Pancreas (tissue), 10 donors: ENCODE results near the gene ZNF416. TPM values are rescaled to one million over a fixed set of nuclear protein-coding genes. Genes with fewer than 3 reads are reported as not detected.
A peak's percentile ranks its signal among the peaks of the same experiment; 100 is the strongest.

ENCODE experiments used
- ATAC-seq, 4 donors: fragments of 200-7000 bp; cut with Tn5 transposase; one replicate each; pipeline versions ENCODE4 v1.8.0 to v1.9.1; 2020; ENCODE audit warnings: mild to moderate bottlenecking in 4 of 4, moderate library complexity in 4 of 4
- DNase-seq, 6 donors: peaks; one replicate each; pipeline ENCODE4 v3.0.0-alpha.2; 2020
- FAIRE-seq: peaks from 2 replicates; lab custom pipeline; 2012; peaks lifted over from hg19 to GRCh38; lab: Jason Lieb, UNC
- H3K27ac ChIP-seq, 4 donors: fragments of 200-600 bp; sonication (generic); 1 replicate in 3 of 4; 2 replicates in 1 of 4; pipeline versions ENCODE4 v1.5.0 to v1.8.0; 2020
- H3K27me3 ChIP-seq, 4 donors: fragments of 200-600 bp; one replicate each; pipeline ENCODE4 v1.8.0; 2021
- H3K36me3 ChIP-seq, 3 donors: fragments of 200-600 bp; sonication (generic) in 1 of 3; one replicate each; pipeline versions ENCODE4 v1.5.0 to v1.8.0; 2020 to 2021
- H3K4me1 ChIP-seq, 3 donors: fragments of 200-600 bp; one replicate each; pipeline ENCODE4 v1.8.0; 2021
- H3K4me3 ChIP-seq, 4 donors: fragments of 200-600 bp; sonication (generic) in 2 of 4; one replicate each; pipeline versions ENCODE4 v1.5.0 to v1.8.0; 2020 to 2021
- H3K9me3 ChIP-seq, 4 donors: fragments of 200-600 bp; one replicate each; pipeline ENCODE4 v1.8.0; 2021
- WGBS, 2 donors: extraction: QIAGEN DNeasy Blood & Tissue Kit; methylation state at CpG; one replicate each; pipeline ENCODE4 v1.1.7; 2013; 5-methylcytosine and 5-hydroxymethylcytosine counted together
- intact Hi-C, 3 donors: fragments of 100-400 bp; cut with DNase I; formaldehyde crosslinking; loops; one replicate each; pipeline versions ENCODE4 v1.11.1 to v1.14.2; 2022
- polyA plus RNA-seq, 2 donors: library from polyadenylated mRNA; stranded (reverse); fragments of 200-250 nt; gene quantifications; one replicate each; pipeline ENCODE4 v1.2.3, GENCODE V29; 2013
- total RNA-seq, 6 donors: library from RNA; stranded (reverse); fragmentation: NEBNext Ultra II Directional in 4 of 6; extraction: Animal tissue kit (Norgen Biotek cat#: 25700) in 4 of 6; gene quantifications; one replicate each; pipeline versions ENCODE4 v1.2.1 to v1.2.4, GENCODE V29; 2021 to 2023
- TF ChIP-seq, protein P1 (sequence below), 4 donors: fragments of 200-600 bp; sonication (generic) in 3 of 4; IDR thresholded peaks; one replicate each; pipeline versions ENCODE4 v1.5.0 to v1.8.0; 2021; ENCODE audit warnings: antibody characterized with exemption in 4 of 4
- donor health status: healthy with polysubstance abuse.
- donor health status: DM: no; HTN: no; CAD: no; lungs with moderate emphysema.
- donor health status: DM: no; HTN: no; CAD: no.
- donor health status: control.
- donor health status: control.
- donor health status: Bipolar disorder and iron deficiency.
- donor health status: DM: yes; HTN: yes; CAD: no.
- donor health status: DM: no; HTN: no; CAD: no.
- donor health status: DM: no; HTN: no; CAD: no.
- donor health status: DM: yes; HTN: yes; CAD: no.

Gene ZNF416
- total and polyA plus RNA-seq, 8 donors: 0.91 to 2.7 (median 1.8) TPM

DNA sequence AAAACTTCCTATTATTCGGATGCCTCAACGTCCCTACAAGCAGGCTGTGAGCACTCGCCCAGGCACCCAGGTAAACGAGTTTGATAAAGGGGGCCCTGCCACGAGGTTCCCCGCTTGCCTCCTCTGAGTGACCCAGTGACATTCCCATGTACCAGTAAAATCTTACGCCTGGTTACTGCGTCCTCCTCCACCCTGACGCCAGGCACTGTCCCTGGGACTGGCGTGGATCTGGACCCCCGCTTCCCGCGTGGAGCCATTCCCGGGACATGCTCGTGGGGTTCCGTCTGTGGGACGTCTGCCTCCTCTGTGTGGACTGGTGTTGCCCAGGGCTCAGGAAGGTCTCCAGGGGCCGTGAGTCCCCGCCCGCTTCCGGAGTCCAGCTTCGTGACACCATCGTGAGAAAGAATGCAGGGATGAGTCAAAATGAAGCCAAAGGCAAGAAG lies 18.6 kb downstream of the ZNF416 start:
- FAIRE-seq: no peak
- peak in 4 of 6 donors; percentile 22 to 41 (median 26) for DNase-seq
- intact Hi-C loops: no loop called here
- Histone ChIP-seq H3K36me3 (peaks cover 3 to 10% (median 6%) of the 10 kb centered on the region in 3 donors), H3K4me3 (peak overlapping the region; percentile 76 to 98 (median 94)), H3K27ac (peak overlapping the region in 2 of 4 donors; percentile 25 to 29), H3K27me3 (no peaks in the 10 kb centered on the region), H3K9me3 (peaks cover 0 to 3% (median 0%) of the 10 kb centered on the region in 4 donors), H3K4me1 (peaks cover 0 to 5% (median 0%) of the 10 kb centered on the region in 3 donors)
- ATAC-seq: peak in 3 of 4 donors; percentile 6 to 14 (median 8)
- WGBS, 2 donors: 13 to 15% methylated on average over 23 of the region's 23 CpGs
- TF ChIP-seq, protein P1, sequence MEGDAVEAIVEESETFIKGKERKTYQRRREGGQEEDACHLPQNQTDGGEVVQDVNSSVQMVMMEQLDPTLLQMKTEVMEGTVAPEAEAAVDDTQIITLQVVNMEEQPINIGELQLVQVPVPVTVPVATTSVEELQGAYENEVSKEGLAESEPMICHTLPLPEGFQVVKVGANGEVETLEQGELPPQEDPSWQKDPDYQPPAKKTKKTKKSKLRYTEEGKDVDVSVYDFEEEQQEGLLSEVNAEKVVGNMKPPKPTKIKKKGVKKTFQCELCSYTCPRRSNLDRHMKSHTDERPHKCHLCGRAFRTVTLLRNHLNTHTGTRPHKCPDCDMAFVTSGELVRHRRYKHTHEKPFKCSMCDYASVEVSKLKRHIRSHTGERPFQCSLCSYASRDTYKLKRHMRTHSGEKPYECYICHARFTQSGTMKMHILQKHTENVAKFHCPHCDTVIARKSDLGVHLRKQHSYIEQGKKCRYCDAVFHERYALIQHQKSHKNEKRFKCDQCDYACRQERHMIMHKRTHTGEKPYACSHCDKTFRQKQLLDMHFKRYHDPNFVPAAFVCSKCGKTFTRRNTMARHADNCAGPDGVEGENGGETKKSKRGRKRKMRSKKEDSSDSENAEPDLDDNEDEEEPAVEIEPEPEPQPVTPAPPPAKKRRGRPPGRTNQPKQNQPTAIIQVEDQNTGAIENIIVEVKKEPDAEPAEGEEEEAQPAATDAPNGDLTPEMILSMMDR (IDR thresholded peaks at IDR 0.05): no peak

DNA sequence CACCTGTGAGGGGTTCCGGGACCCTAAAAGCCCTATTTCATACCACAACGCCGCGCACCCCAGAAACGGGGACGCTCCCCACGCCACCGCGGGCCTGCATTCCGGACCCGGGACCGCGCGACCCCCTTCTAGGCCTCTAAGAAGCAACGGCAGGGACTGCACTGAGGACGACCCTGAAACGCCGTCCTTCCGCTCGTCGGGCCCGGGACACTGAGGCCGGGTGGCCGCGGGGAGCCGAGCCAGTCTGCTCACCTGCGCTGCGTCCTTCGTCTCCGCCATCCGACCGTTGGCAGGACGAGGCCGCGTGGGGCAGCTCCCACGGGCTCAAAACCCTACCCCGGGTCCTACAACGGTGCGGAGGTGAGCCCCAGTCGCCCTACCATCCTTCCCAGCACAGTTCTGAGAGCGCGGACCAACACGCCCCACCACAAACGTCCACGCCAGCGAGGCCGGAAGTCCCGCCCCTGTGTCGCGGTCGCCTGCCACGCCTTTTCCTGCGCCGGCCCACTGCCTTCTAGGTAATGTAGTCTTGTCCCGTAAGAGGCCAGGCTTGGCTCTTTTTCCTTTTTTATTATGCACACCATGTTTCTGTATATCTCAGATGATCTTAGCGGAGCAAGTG lies 19.2 kb downstream of the ZNF416 start, which contains the start of gene ZNF550:
ZNF550 (minus strand) TSS at position 460 of the 622 bp plus-strand sequence; CDS start at position 279, 181 bp downstream.
- 0% methylated on average over 56 of the region's 56 CpGs for WGBS, 2 donors
- peaks cover 0 to 3% (median 0%) of the 10 kb centered on the region in 4 donors for H3K9me3 ChIP-seq
- DNase-seq (peak; percentile 83 to 96 (median 90)), ATAC-seq (peak; percentile 100), FAIRE-seq (peak; percentile 32)
- no peaks in the 10 kb centered on the region for H3K27me3 ChIP-seq
- H3K4me3 ChIP-seq: peak within 1 kb of the TSS; percentile 76 to 98 (median 94)
- H3K36me3 ChIP-seq: peaks cover 6 to 16% (median 8%) of the 10 kb centered on the region in 3 donors
- intact Hi-C loops: no loop called here
- TF ChIP-seq, protein P1 (IDR thresholded peaks at IDR 0.05): no peak
- H3K4me1 ChIP-seq: peaks cover 0 to 5% (median 0%) of the 10 kb centered on the region in 3 donors
- peak within 1 kb of the TSS in 3 of 4 donors; percentile 25 to 33 (median 29) for H3K27ac ChIP-seq

DNA sequence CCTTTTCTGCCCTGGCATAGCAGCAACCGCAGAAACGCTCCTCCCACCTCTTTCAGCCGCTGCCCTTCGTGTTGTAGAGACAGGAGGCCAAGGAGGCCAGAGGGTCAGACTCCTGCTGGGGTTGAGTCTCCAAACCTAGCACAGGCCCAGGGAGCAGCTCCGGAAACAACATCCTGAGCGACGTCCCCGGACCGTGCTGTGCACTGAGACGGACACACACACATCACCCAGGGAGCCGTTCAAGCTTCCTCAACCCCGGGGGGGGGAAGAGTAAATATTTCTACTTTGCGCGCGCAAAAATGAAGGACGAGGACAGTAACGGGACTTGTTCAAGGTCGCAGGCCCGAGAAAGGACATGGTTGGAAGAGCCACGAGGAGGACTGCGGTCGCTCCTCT lies 19.7 kb downstream of the ZNF416 start:
- H3K4me3 ChIP-seq: peak overlapping the region; percentile 76 to 98 (median 94)
- peaks cover 6 to 21% (median 13%) of the 10 kb centered on the region in 3 donors for H3K36me3 ChIP-seq
- ATAC-seq: peak; percentile 20 to 49 (median 38)
- TF ChIP-seq, protein P1 (IDR thresholded peaks at IDR 0.05): no peak
- DNase-seq: peak in 2 of 6 donors; percentile 25 to 50
- intact Hi-C loops: no loop called here
- no peak for FAIRE-seq
- H3K27ac ChIP-seq: peak overlapping the region in 2 of 4 donors; percentile 25 to 33
- no peaks in the 10 kb centered on the region for H3K27me3 ChIP-seq
- peaks cover 0 to under 1% (median 0%) of the 10 kb centered on the region in 4 donors for H3K9me3 ChIP-seq
- peaks cover 0 to 5% (median 0%) of the 10 kb centered on the region in 3 donors for H3K4me1 ChIP-seq
- 0 to 1% methylated on average over 22 of the region's 22 CpGs for WGBS, 2 donors

DNA sequence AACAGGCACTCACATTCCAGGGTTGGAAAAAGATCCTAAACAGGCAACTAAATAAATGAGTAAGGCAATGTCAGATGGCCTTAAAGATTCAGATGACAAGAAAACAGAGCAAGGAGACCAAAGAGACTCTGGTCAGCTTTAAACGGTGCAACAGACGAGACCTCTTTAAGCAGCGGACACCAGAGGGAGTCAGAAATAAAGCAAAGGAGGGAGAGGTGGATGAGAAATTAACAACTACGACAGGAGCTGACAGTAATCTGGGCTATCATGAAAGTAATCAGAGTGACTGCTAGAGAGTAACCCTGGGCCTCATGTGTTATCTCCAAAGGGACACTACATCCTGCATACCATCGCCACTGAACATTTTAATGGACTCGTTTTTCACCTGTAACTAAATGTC lies 20.2 kb downstream of the ZNF416 start:
- Histone ChIP-seq H3K27me3 (no peaks in the 10 kb centered on the region), H3K36me3 (peaks cover 6 to 26% (median 16%) of the 10 kb centered on the region in 3 donors), H3K27ac (no peak overlapping the region), H3K9me3 (no peaks in the 10 kb centered on the region), H3K4me1 (peaks cover 0 to 5% (median 0%) of the 10 kb centered on the region in 3 donors), H3K4me3 (peak overlapping the region in 3 of 4 donors; percentile 76 to 98 (median 95))
- DNase-seq (no peak), FAIRE-seq (no peak), ATAC-seq (no peak)
- TF ChIP-seq, protein P1 (IDR thresholded peaks at IDR 0.05): no peak
- intact Hi-C loops: no loop called here
- WGBS, 2 donors: 23 to 31% methylated on average over 6 of the region's 6 CpGs
